ENCODE data around the gene P4HB.

DNA sequence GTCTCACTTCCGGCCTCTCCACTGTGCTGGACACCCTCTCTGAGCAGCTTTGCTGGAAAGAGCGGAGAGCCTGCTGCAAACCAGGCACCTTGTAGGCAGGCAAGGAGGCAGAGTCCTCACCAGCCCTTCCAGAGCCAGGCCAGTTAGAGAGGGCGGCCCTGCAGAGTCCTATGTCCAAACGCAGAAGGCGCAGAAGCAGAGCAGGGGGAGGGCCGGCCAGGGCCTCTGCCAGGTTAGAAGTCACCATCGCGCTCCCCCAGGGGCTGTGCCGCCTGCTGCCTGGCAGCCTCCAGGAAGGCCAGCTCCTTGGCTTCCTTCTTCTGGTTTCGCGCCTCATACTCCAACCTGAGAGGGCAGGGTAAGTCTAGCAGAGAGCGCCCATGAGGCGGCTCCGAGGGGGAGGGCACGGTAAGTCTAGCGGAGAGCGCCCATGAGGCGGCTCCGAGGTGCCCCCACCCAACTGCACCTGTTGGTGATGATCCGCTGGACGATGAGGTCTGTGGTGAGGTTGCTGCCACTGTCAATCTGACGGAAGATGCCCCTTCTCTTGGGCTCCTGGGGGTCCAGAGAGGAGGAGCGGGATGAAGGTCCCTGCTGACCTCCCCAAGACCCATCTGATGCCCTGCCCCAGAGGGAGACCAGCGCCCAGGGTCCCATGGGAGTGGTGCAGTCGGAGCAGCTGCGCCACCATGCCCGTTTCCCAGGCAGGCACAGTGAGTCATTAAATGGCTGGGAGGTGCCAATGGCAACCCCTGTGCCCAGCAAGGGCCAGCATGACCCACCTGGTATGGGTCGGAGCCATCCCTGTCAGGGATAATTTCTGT lies 44.5 kb upstream of the P4HB start:
- no peak for TF ChIP-seq EZH2phosphoT487 (IDR thresholded peaks at IDR 0.05; ENCODE audit: insufficient read depth, low read depth)
- TF ChIP-seq EZH2 (IDR thresholded peaks at IDR 0.05; ENCODE audit: insufficient read depth, poor library complexity, severe bottlenecking): no peak

Measured in GM23248 (cell line).